Stimulated activated CD4-positive, alpha-beta T cell treated with anti-CD3 and anti-CD28 coated beads, Interleukin-15, amount 100 ng/mL, for 48 hours (primary cell): Measurements from ENCODE around the gene VAV1.
"Not testable (repeated sequence)": the region's sequence is repeated elsewhere in the genome, so short reads cannot be mapped to it uniquely, and the experiment has no call there.

Source experiments
- DNase-seq, 2 donors: peaks; one replicate each; pipeline ENCODE4 v3.0.0-alpha.2; 2020; ENCODE audit warnings: low read depth in 2 of 2

The VAV1 gene

GRCh38 chr19:6818246-6818645, 45.7 kb downstream of the VAV1 start:
- DNase-seq: no peak

GRCh38 chr19:6819323-6819722, 46.8 kb downstream of the VAV1 start:
- no peak for DNase-seq

GRCh38 chr19:6820237-6820636, 47.7 kb downstream of the VAV1 start:
- no peak for DNase-seq

GRCh38 chr19:6821639-6822310, 49.3 kb downstream of the VAV1 start:
- no peak for DNase-seq

- DNase-seq: no peak
Measured at GRCh38 chr19:6822311-6822670, 49.8 kb downstream of the VAV1 start.

GRCh38 chr19:6825076-6825774, 52.7 kb downstream of the VAV1 start:
- DNase-seq: no peak

GRCh38 chr19:6826281-6826920, 53.9 kb downstream of the VAV1 start:
- DNase-seq: no peak

GRCh38 chr19:6828306-6828697, 55.8 kb downstream of the VAV1 start:
- DNase-seq: no peak

GRCh38 chr19:6828698-6829633, 56.5 kb downstream of the VAV1 start:
- DNase-seq: peak; percentile 47 to 57

GRCh38 chr19:6829829-6830228, 57.3 kb downstream of the VAV1 start:
- not testable (repeated sequence) for DNase-seq

GRCh38 chr19:6831084-6831483, 58.6 kb downstream of the VAV1 start:
- not testable (repeated sequence) for DNase-seq

GRCh38 chr19:6832412-6832811, 59.9 kb downstream of the VAV1 start:
- DNase-seq: no peak

- DNase-seq: no peak
Measured at GRCh38 chr19:6833166-6833790, 60.8 kb downstream of the VAV1 start.

- DNase-seq: no peak
Measured at GRCh38 chr19:6834433-6834832, 61.9 kb downstream of the VAV1 start.

- DNase-seq: no peak
Measured at GRCh38 chr19:6835501-6835900, 63.0 kb downstream of the VAV1 start.

- DNase-seq: no peak
Measured at GRCh38 chr19:6837525-6837924, 65.0 kb downstream of the VAV1 start.

- DNase-seq: no peak
Measured at GRCh38 chr19:6838062-6838655, 65.7 kb downstream of the VAV1 start.

GRCh38 chr19:6842871-6843607, 70.5 kb downstream of the VAV1 start:
- DNase-seq: no peak

- no peak for DNase-seq
Measured at GRCh38 chr19:6847828-6848200, 75.3 kb downstream of the VAV1 start.

- no peak for DNase-seq
Measured at GRCh38 chr19:6848986-6849385, 76.5 kb downstream of the VAV1 start.

GRCh38 chr19:6849876-6850275, 77.4 kb downstream of the VAV1 start:
- DNase-seq: no peak
